ENCODE data around the gene FTH1. TPM values are rescaled to one million over a fixed set of nuclear protein-coding genes. Genes with fewer than 3 reads are reported as not detected.
"Not testable (repeated sequence)": the region's sequence is repeated elsewhere in the genome, so short reads cannot be mapped to it uniquely, and the experiment has no call there.

FTH1 gene
- total RNA-seq, 1 donor from 2014 or later = 2,346 TPM

- Histone ChIP-seq H3K4me1 (peaks cover 19% of the 10 kb centered on the region), H3K9me3 (replicated peaks) (no peaks in the 10 kb centered on the region), H3K27ac (replicated peaks) (peak overlapping the region; percentile 84), H3K27me3 (ENCODE audit: low read depth) (peaks cover 6% of the 10 kb centered on the region), H3K4me3 (peak overlapping the region; percentile 63), H3K36me3 (no peaks in the 10 kb centered on the region)
- intact Hi-C loops (cut with micrococcal nuclease) = no loop called here
- peak; percentile 70 for DNase-seq
- TF ChIP-seq CTCF (IDR thresholded peaks at IDR 0.05; ENCODE audit: borderline replicate concordance) = peak; percentile 37
These were observed 12.5 kb downstream of the FTH1 start for GRCh38 chr11:61954851-61955421.

GRCh38 chr11:61954106-61954850, 13.2 kb downstream of the FTH1 start:
- H3K9me3 ChIP-seq (replicated peaks) = no peaks in the 10 kb centered on the region
- H3K4me3 ChIP-seq = peak overlapping the region; percentile 63
- peak overlapping the region; percentile 84 for H3K27ac ChIP-seq (replicated peaks)
- no peaks in the 10 kb centered on the region for H3K36me3 ChIP-seq
- intact Hi-C loops (cut with micrococcal nuclease) = no loop called here
- peaks cover 6% of the 10 kb centered on the region for H3K27me3 ChIP-seq (ENCODE audit: low read depth)
- peaks cover 25% of the 10 kb centered on the region for H3K4me1 ChIP-seq
- no peak for TF ChIP-seq CTCF (IDR thresholded peaks at IDR 0.05; ENCODE audit: borderline replicate concordance)
- no peak for DNase-seq

GRCh38 chr11:61953632-61954031, 13.8 kb downstream of the FTH1 start:
- H3K36me3 ChIP-seq; H3K4me3 ChIP-seq; DNase-seq; H3K27ac ChIP-seq (replicated peaks); H3K9me3 ChIP-seq (replicated peaks); intact Hi-C loops (cut with micrococcal nuclease); H3K27me3 ChIP-seq (ENCODE audit: low read depth): not testable (repeated sequence)
- H3K4me1 ChIP-seq = peaks cover 32% of the 10 kb centered on the region

GRCh38 chr11:61952882-61953281, 14.6 kb downstream of the FTH1 start:
- Histone ChIP-seq H3K27ac (replicated peaks) (no peak overlapping the region), H3K4me3 (no peak overlapping the region), H3K36me3 (no peaks in the 10 kb centered on the region), H3K27me3 (ENCODE audit: low read depth) (peaks cover 6% of the 10 kb centered on the region), H3K9me3 (replicated peaks) (no peaks in the 10 kb centered on the region), H3K4me1 (peaks cover 39% of the 10 kb centered on the region)
- intact Hi-C loops (cut with micrococcal nuclease) = no loop called here
- DNase-seq = no peak
- no peak for TF ChIP-seq CTCF (IDR thresholded peaks at IDR 0.05; ENCODE audit: borderline replicate concordance)

GRCh38 chr11:61951484-61952135, 15.8 kb downstream of the FTH1 start:
- Histone ChIP-seq H3K36me3 (no peaks in the 10 kb centered on the region), H3K9me3 (replicated peaks) (no peaks in the 10 kb centered on the region), H3K4me1 (peaks cover 47% of the 10 kb centered on the region), H3K4me3 (no peak overlapping the region), H3K27me3 (ENCODE audit: low read depth) (peaks cover 6% of the 10 kb centered on the region), H3K27ac (replicated peaks) (no peak overlapping the region)
- intact Hi-C loops (cut with micrococcal nuclease) = no loop called here
- no peak for DNase-seq
- TF ChIP-seq CTCF (IDR thresholded peaks at IDR 0.05; ENCODE audit: borderline replicate concordance) = no peak

Data from left ventricle myocardium inferior (tissue), 1 donor.